Urothelium cell line (cell line): ENCODE measurements around the gene DQX1.
A peak's percentile ranks its signal among the peaks of the same experiment; 100 is the strongest.

ENCODE experiments used
- DNase-seq: peaks from one replicate; pipeline ENCODE4 v3.0.0; 2011; ENCODE audit warnings: low spot score, mixed read lengths
- FAIRE-seq: peaks from 2 replicates; lab custom pipeline; 2011; peaks lifted over from hg19 to GRCh38; lab: Jason Lieb, UNC

DQX1 gene

DNA sequence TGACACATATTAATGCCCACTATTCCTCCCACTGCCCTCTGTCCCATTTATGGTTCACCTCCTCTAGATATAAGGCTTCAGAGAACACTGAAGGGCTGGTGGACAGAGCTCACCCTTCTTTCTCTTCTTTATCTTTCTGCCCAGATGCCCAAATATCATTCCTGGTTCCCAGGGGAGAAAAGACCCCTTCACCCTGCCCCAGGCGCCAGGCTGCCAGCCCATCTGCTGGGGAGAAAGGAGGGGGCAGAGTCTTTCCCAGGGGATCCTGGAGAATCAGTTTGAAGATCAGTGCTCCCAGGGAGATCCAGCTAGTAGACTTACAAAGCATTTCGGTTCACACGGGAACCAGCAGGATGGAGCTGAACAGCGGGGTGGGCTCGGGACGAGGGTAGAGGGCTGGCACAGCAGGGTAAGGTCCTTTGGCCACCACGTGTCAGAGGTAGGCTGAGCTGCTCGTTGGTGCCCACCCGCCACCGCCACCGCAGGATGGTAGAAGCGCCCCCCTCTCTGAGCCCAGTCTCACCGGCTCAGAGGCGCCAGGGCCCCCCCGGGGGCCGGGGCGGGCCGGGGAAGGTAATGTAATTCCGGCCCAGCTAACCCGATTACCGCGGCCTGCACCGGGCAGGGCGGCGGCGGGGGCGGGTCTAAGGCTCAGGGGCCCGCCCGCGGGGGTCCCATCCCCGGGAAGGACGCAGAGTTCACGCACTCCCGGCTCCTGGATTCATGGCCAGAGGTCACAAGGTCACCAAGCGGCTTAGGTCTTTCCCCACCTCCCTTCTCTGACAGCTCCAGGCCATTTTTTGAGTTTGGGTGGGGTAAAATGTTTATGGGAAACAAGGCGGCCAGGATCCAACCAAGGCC is 13.1 kb downstream of the DQX1 start:
- no peak for DNase-seq
- FAIRE-seq, result no peak

DNA sequence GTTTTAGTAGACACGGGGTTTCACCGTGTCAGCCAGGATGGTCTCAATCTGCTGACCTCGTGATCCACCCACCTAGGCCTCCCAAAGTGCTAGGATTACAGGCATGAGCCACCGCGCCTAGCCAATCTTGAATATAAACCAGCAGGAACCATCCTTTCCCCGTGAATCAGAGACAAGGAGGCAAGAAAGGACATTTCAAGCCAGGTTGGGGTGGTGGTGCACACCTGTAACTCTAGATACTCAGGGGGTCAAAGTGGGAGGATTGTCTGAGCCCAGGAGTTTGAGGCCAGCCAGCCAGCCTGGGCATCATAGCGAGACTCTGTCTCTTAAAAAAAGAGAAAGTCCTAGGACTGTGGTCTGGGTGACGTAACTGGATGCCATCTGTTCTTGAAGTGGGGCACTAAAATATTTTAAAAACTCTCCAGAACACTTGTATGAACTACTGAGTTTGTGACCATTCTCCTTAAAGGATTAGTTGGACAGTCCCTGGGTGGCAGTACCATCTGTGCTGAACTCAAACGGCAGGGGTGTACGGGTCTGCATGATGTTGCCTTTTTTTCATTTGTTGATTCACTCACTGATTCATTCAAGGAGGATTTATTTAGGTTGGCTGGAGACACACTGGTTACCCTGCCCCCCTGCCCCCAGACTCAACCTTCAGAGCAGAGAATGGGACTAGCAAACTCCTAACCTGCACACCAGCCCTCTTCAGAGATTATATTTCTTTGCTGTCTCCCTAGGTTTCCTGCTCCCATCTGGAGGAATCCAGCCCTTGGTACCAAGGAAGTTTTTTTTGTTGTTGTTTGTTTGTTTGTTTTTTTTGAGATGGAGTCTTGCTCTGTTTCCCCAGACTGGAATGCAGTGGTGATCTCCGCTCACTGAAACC is 14.7 kb downstream of the DQX1 start:
- FAIRE-seq, result no peak
- DNase-seq, result no peak

DNA sequence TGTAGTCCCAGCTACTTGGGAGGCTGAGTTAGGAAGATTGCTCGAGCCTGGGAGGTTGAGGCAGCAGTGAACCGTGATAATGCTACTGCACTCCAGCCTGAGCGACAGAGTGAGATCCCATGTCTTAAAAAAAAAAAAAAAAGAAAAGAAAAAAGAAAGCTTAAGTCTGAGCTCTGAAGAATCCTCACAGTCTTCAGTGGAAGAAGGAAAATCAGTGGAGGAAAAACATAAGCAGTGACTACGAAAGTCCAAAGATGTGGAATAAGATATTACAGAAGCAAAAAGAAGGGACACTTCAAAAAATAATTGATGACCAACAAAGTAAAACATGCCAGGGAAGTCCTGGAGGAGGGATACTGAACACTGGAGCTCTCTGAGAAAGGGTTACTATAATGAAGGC is 15.8 kb downstream of the DQX1 start:
- DNase-seq (no peak), FAIRE-seq (no peak)

GRCh38 chr2:74507926-74508520 is 18.0 kb downstream of the DQX1 start:
- no peak for FAIRE-seq

DNA sequence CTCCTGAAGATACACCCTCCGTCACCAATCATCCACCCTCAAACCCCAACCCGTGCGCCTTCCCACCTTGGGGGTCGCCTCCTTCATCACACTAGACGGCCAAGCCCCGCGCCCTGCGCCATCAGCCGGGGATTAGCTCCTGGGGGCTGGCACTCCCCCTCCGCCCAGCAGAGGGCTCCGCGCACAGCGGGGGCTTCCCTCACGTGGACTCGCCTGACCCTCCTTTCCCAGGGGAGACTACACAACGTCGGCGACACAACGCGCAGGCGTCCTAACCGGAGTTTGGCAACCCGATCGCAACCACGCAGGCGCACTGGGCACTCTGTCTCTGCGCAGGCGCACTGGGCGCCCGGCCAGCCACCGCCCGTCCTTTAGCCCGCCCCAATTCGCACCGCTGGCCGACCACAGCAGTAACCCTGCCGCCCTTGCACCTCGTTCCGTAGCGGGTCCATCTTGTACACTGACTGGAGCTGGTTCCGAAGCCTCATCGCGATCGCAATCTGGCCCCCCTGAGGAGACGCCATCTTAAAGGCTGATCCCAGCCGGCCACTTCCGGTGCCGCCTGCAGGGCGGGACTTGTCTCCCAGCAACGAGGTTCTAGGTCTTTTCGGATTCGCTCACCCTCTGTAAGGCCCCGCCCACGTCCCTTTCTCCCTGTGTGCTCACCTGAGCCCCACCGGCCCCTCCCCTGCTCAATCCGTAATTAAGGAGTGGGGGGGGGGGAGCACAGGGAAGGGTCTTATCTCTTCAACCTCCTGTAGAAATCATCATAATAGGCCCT is 18.7 kb downstream of the DQX1 start, which contains the start of gene PCGF1:
Gene PCGF1, minus strand, starts transcription at position 551 of the 781 bp plus-strand sequence. Its CDS starts 27 bp downstream, at position 524.
- peak; percentile 99 for DNase-seq
- FAIRE-seq, result peak; percentile 84

More at GRCh38 chr2:74507926-74508520, 18.0 kb downstream of the DQX1 start:
- DNase-seq, result peak; percentile 65

DNA sequence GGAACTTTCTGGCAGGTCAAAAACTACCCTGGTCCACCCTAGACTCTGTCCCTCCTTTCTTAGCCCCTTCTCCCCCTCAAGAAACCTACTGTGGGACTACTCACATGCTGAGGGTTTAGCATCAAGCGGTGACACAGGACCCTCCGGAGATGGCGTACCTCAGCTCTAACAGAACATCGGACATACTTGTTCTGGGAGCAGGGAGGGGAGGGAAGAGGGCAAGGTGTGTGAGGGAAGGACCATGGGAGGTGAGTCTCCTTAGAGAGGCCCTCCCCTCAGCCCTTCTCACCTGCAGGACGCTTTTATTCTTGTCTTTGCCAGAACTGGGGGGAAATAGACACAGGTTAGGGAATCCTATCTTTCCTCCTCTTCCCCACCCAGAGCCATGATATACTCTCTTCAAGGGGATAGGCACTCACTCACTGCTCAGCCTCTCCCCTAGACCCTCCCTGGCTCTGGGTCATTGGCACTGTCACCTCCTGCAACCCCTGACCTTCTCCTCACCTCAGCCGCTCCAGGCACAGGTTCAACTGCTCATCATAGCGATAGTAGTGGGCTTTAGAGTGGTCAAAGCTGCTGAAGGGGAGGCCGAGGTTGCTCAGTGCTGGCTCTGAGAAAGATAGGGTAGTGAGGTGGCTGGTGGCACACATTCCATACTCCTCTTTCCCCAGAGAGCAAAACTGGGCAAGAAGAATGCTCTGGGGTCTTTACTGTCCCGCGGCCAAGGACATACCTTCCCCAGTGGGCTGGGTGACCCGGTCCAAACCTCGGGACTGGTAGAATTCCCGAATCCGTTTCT is 20.4 kb downstream of the DQX1 start:
- FAIRE-seq (no peak), DNase-seq (no peak)

GRCh38 chr2:74504591-74504990 is 21.4 kb downstream of the DQX1 start:
- FAIRE-seq, result no peak
- DNase-seq, result no peak

- peak; percentile 37 for DNase-seq
- FAIRE-seq, result no peak
Observed at GRCh38 chr2:74503506-74504475, 22.2 kb downstream of the DQX1 start.

DNA sequence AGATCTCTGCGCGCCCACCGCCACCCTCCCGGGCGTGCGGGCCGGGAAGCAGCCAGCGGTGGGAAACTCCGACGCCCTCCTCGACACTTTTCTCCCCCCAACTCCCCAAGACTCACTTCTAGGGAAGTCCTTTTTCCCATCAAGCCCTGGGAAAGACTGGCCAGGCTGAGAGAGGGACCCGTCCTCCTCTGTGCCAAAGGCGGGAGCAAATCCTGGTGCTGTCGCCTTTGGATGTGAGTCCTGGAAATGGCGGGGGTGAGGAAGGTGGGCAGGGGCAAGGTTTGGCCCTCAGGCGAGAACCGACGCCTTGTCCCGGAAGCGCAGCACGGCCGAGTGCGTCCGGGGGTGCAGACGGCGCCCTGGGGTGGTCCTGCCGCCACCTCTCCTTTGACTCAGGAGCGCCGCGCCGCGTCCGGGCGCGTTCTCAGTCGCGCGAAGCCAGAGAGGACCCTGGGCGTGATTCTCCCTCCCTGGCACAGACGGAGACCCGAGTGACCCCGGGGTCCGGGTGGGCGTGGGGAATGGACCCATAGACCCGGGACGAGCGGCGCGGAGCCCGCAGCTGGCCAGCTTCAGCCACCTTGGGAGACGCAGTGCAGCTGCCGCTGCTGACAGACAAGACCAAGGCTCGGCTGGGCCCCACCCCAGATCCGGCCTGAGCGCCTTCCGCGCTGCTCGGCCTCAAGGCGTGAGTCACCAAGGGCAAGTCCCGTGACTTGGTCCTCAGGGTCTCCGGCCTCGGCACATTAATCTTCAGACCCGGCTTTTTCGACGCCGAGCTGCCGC is 23.1 kb downstream of the DQX1 start:
- DNase-seq, result peak; percentile 90
- peak; percentile 48 for FAIRE-seq

GRCh38 chr2:74502147-74502719 is 23.8 kb downstream of the DQX1 start:
- FAIRE-seq (no peak), DNase-seq (peak; percentile 37)

GRCh38 chr2:74501335-74502071 is 24.5 kb downstream of the DQX1 start:
- FAIRE-seq, result peak; percentile 46

GRCh38 chr2:74500578-74500946 is 25.5 kb downstream of the DQX1 start:
- FAIRE-seq, result no peak
- DNase-seq, result no peak

More at GRCh38 chr2:74501335-74502071, 24.5 kb downstream of the DQX1 start:
- DNase-seq, result peak; percentile 22

GRCh38 chr2:74499940-74500577 is 26.0 kb downstream of the DQX1 start:
- no peak for FAIRE-seq
- DNase-seq, result no peak

DNA sequence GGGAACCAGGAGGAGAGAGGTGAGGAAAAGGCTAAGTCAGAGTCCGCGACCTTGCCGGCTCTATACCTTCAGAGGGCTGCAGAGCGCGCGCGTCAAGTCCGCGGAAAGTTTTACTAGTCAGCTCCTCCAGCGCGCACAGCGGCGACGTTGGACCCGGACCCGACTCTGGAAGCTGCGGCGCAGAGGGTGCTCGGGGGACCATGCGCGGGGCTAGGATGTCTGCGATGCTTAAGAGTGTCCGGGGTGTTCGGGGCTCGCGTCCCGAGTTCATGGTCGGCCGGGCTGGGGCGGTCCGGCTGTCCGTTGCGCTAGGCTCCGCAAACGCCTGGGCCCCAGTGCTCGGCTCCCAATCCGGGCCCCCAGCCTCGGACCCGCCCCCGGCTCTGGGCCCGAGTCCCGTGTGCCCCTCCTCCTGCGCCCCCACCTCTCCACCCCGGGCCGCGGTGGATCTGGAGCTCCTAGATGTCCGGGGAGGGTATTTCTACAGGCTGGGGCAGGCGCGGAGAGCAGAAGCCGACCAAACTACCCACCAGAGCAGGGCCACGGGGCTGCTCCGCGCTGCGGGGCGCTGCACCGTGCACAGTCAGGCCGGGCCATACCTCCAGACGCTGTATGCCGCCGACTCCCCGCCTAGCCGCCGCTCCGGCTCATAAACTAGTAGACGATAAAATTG is 26.6 kb downstream of the DQX1 start, which contains the start of gene LBX2:
Gene LBX2, minus strand, starts transcription at position 337 of the 673 bp plus-strand sequence. Its CDS starts 66 bp downstream, at position 271.
- no peak for FAIRE-seq
- DNase-seq, result no peak

- no peak for FAIRE-seq
Observed at GRCh38 chr2:74498500-74499266, 27.3 kb downstream of the DQX1 start.

More at GRCh38 chr2:74498500-74499266, 27.3 kb downstream of the DQX1 start:
- no peak for DNase-seq
